HCEC 1CT (cell line): ENCODE measurements around the gene AGGF1.
"Not testable (repeated sequence)": the region's sequence is repeated elsewhere in the genome, so short reads cannot be mapped to it uniquely, and the experiment has no call there.

Source experiments
- DNase-seq: peaks from one replicate; pipeline ENCODE4 v3.0.0-alpha.2; 2017

The AGGF1 gene

DNA sequence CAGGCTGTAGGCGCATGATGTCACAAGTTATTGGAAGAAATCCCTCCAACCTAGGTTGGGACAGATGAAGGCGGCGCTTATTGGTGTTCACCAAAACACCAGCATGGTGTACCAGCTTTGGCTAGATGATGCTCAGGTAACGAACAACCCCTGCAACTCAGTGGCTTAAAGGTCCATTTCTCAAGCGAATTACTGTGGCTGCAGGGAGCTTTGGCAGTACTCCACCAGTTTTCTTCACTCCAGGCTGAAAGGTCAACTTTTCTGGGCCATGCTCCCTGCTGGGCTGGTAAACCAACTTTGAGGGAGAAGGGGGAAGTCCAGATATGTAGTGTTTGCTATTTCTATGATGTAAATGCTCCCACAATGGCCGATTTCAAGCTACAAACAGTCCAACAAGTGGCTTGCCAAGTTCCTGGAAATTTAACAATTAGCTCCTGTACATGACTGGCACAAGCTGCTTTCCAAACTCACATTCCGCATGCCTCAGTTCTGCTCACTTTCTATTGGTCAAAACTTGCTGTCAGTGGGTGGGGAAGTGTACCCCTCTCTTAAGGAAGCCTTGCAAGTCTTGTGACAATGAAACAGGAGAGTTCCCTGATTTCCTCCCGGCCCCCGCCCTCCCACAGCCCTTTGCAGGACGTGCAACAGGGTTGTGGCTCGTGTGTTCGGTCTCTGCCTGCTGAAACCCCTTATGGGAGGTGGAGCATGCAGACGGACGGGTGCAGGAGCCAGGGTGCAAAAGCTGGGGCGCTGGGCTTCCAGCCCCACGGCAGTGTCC lies 57.5 kb downstream of the AGGF1 start:
- no peak for DNase-seq

- no peak for DNase-seq
These were observed 65.0 kb downstream of the AGGF1 start for GRCh38 chr5:77095189-77095588.

DNA sequence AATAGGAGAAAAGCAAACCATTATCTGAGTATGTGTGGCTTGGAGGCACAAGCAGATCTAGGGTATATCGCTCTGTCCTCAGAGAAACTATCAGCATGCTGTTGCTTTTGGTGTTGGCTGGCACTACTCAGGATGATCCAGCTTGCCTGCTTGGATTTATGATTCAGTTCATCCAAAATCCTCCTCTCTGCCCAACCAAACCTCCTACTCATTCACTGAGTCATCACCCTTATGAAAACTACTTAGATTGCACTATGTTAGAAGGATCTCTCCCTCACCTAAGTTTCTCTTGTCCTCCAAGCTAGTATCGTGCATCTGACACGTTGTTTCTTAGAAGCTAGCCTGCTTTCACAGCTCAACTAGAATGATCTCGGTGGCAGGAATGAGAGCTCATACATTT lies 71.1 kb downstream of the AGGF1 start:
- peak; percentile 55 for DNase-seq

GRCh38 chr5:77102549-77102948 lies 72.3 kb downstream of the AGGF1 start:
- no peak for DNase-seq

GRCh38 chr5:77103457-77103856 lies 73.3 kb downstream of the AGGF1 start:
- no peak for DNase-seq

DNA sequence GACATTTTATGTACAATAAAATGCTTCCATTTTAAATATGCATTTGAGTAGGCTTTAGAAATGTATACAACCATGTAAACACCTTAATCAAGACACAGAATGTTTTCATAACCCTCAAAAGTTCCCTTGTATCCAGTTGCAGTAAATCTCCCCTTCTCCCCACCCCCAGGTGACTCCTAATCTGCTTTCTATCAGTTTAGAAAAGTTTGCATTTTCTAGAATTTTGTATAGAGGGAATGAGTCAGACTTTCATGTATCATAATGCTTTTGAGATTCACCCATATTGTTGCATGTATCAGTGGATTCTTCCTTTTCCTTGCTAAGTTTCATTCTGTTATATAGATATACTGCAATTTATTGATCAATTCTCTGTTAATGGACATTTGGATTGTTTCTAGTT lies 74.6 kb downstream of the AGGF1 start:
- DNase-seq: no peak

- not testable (repeated sequence) for DNase-seq
These were observed 76.8 kb downstream of the AGGF1 start for GRCh38 chr5:77107035-77107434.
